Limb (tissue), 2 donors: Measurements from ENCODE around the gene OSBPL1A.

Experiments used
- DNase-seq, 2 donors: peaks; one replicate each; pipeline ENCODE4 v3.0.0-alpha.2; 2016; ENCODE audit errors: extremely low spot score in 2 of 2

Gene OSBPL1A

GRCh38 chr18:24342347-24342746, 55.3 kb downstream of the OSBPL1A start:
- DNase-seq: no peak

DNA sequence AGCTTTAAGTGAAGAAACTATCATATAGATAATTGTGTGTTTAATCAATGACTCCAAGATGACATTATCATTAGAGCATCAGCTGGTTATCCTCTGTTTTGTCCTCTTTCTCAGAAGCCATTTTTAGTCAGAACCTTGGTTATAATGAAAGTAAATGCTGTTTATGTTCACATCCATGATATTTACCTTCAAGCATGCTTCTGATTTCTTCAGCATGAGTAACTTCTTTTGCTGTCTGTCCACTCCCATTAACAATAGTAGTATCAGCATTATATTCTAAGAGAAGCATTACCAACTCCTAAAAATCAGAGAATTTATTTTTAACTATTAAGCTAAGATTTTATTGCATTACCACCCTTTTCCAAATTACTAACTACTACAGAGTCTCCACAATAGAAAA, 56.3 kb downstream of the OSBPL1A start:
- DNase-seq: no peak

DNA sequence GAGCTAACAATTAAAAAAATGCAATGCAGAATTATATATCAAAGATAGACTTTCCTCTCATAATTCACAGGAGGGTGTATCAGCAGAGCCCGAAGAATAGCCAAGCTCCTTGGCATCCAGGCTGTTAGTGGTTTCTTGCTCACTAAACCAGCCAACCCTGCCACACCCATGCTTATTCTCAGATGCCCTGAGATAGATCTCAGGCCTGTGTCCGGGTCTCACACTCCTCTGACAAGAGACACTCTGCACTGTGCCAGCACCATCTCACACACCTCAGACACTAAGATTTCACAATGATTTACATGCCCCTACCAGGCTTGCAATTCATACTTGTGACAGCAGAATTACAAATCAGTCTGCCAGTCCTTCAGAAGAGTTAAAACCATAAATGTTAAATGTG, 64.5 kb downstream of the OSBPL1A start:
- DNase-seq: no peak

DNA sequence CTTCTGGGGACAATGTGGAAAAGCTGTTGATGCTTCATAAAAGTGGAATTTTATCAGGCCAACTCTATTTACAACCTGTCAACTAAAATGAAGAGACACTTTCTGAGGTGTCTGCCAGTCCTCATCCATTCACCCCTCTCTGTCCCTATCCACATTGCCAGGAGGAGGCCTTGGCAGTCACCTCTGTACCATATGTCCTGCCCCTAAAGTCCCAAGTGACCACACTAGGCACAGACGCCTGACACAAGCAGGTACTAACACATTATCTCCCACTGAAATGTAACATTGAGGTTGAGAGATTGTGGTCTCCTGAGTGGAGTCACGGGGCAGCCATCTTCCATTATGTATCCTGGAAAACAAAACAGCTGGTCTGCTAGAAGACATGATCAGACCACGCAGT, 71.4 kb downstream of the OSBPL1A start:
- no peak for DNase-seq

- DNase-seq: peak in 1 of 2 donors; percentile 51
Measured at GRCh38 chr18:24322584-24323136, 75.0 kb downstream of the OSBPL1A start.

DNA sequence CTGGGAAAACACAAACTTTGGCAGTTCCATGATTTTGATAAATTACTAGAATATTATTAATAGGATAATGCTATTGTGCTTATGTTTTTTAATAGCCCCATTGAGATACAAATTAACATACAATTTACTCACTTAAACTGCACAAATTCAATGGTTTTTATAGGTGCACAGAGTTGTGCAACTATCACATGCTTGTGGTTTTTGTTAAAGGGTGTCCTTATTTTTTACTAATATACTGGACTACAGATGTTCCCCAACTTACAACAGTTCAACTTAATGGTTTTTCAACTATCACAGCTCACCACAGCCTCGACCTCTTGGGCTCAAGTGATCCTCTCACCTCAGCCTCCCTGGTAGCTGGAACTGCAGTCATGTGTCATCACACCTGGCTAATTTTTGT, 76.6 kb downstream of the OSBPL1A start:
- DNase-seq: no peak

DNA sequence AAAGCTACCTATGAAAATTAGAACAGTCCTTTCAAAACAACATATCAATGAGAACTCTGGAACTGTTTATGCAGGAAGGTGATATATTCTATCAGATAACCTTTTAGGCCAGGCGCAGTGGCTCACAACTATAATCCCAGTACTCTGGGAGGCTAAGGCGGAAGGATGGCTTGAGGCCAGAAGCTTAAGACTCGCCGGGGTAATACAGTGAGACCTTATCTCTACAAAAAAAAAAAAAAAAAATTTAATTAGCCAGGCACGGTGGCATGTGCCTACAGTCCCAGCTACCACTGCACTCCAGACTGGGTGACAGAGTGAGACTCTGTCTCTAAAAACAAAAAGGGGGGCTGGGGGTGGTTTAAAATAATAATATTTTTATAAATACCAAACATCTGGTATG, 77.9 kb downstream of the OSBPL1A start:
- no peak for DNase-seq

DNA sequence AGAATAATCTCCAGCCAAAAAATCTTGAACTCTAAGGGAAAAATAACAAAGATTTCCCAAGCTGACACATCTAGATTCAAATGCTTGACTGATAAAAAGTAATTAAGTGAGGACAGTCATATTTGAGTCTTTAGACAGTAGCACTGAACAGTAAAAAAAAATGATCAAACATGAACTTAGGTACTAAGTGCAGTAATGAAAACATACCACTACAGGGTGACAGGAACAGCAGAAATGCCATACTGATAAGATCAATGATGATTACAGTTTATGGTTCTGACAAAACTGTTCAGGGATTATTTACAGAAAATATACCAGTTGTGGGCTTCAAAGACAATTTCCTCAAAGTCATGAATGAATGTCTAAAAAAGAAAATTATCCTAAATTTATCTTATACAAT, 80.3 kb downstream of the OSBPL1A start:
- no peak for DNase-seq

DNA sequence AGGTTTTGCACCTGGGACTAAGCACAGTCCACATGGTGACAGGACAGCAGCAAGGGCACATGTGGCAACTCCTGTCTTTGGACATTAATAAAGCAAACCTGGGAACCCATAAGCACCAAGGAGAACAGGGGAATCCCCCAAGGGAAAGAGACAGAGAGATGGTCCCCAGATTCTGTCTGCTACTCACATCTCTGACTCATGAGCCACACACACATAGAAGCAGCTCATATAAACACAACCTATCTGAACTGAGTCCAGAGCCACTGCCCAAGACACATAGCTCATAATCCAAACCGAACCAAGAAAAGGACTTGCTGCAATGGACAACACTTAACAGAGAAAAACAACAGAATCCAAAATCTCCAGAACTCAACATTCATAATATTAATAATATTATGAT, 82.5 kb downstream of the OSBPL1A start:
- DNase-seq: no peak

GRCh38 chr18:24306201-24306600, 91.4 kb downstream of the OSBPL1A start:
- no peak for DNase-seq

GRCh38 chr18:24300703-24301102, 96.9 kb downstream of the OSBPL1A start:
- DNase-seq: no peak

DNA sequence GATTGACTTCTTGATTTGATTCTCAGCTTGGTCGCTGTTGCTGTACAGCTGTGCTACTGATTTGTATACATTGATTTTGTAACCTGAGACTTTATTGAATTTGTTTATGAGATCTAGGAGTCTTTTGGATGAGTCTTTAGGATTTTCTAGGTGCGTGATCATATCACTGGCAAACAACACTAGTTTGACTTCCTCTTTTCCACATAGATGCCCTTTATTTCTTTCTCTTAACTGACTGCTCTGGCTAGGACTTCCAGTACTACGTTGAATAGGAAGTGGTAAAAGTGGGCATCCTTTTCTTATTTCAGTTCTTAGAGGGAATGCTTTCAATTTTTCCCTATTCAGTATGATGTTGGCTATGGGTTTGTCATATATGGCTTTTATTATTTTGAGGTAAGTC, 101.3 kb downstream of the OSBPL1A start:
- no peak for DNase-seq

- DNase-seq: no peak
Measured at GRCh38 chr18:24293254-24293653, 104.4 kb downstream of the OSBPL1A start.

- no peak for DNase-seq
Measured at GRCh38 chr18:24278591-24278990, 119.0 kb downstream of the OSBPL1A start.

- DNase-seq: no peak
Measured at GRCh38 chr18:24277516-24278195, 120.0 kb downstream of the OSBPL1A start.

DNA sequence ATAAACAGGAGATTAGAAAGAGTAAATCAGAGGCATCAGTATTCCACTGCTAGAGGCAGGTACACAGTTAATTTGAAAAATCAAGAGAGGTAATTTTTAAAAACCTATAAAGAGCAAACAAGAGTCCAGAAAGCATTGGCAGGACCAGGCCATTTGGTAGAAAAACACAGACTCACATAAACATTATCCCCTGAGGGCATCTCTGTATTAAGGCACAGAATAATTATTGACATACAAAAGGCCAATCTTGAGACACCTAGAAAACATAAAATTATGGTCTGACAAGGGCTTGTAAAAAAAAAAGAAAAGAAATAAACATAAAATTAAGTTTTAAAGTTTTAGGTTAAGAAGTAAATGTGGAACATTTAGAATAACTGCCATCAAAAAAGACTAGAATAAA, 120.6 kb downstream of the OSBPL1A start:
- DNase-seq: no peak

DNA sequence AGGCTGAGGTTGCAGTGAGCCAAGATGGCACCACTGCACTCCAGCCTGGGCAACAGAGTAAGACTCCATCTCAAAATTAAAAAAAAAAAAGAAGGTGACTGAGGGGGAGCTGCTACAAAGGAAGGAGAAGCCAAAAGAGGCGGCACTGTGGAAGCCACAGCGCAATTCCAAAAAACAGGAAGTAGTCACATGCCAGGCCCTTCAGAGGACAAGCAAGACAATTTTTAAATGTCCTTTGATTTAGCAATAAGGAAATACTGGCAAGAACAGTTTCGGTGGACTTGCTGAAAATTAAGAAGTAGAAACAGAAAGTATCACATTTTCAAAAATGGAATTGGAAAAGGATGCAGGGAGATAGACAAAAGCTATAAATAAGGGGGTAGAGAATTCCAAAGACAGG, 122.8 kb downstream of the OSBPL1A start:
- DNase-seq: no peak

DNA sequence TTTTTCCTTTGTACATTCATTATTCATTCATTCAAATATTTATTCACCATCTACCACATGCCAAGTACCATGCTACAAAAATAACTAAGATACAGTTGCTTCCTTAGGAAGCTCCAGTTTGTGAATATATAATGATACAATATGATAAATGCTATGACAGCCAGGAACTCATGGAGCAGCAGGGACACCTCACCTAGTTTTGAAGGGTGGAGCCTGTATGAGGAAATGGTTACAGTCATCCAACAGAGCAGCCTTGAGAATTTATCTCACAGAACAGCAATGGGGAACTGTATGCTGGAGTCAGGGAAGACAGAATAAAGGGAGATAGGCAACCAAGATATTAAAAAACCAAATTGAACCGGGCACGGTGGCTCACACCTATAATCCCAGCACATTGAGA, 124.0 kb downstream of the OSBPL1A start:
- no peak for DNase-seq

GRCh38 chr18:24272229-24272525, 125.4 kb downstream of the OSBPL1A start:
- no peak for DNase-seq

DNA sequence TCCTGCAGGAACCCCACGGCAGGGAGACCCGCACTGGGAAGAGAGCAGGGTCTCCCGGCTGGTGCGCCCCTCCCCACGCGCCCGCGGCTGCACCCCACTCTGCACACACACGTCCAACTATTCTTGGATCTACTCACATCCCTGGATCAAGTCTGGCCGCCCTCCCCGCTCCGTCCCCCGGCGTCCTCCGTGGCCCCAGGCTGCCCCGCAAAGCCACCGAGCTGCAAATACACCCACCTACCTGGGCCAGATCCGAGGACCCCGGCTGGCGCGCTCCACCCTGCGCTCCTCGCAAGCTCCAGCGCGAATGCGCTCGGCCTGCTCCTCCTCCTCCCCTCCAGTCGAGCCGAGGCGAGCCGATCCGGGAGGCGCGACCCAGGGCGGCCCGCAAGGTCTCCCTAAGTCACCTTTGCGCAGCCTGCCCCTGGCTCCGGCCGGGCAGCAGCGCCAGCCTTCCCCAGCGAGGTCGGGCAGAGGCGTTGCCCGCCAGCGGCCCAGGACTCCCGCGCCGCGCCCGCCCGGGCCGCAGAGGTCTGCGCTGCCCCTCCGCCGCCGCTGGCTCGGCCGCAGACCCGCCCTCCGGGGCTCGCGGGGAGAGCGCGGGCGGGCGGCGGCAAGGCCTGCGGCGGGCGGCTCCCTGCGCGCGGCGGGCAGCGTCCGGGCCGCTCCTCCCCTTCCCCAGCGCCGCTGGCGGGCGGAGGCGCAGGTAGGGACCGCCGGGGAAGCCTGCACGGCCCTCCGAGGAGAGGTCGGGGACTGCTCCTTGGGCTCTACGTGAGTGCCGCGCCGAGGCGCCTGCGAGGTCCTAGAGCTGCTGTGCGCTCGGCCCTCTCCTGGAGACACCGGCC, 126.0 kb downstream of the OSBPL1A start:
- peak; percentile 80 to 86 for DNase-seq

DNA sequence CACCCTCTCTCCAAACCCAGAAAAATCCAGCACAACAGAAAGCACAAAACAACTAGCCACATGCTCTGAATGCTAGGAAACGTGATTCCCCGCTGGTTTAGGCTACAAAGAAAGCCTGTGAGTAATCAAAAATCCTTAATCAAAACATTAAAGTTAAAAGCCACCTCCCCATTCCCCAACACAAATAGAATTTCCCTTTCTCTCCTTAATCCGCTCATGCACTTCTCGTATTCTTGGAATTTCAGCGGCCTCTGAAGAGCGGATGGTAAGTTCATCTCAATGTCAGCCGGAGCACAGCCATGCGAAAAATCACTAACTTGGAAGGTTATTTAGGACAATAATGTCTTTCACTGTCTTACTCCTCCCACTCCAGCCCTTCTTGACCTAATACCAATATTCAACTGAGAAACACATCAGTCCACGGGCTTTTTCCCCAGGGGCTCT, 126.7 kb downstream of the OSBPL1A start:
- DNase-seq: peak in 1 of 2 donors; percentile 33

DNA sequence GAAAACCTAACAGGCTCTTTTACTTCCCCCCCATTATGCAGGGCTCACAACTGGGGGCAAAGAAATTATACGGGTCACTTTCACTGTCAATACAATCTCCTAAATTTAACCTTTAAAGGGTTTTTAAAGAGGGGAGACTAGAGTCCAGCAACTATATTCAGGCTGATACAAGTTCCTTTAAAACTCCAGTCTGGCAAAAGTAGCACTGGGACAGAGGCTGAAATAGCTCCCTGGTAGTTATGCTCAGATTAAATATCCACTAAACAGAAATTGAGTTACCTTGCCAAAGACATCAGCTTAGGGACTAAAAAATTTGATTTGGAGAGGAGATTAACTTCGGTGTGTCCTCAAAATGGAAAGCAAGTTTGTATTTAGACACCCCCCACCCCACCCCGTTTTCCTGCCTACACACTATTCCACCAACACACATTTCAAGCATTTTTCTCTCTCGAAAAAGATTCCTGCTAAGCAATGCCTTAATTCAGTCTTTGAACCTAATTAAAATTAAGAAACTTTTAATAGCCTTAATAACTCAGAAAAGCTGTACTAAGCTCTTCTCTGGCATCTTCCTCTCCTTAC, 127.2 kb downstream of the OSBPL1A start:
- no peak for DNase-seq
